HepG2 (cell line): ENCODE data around the gene SNRPD3. TPM values are rescaled to one million over a fixed set of nuclear protein-coding genes. Genes with fewer than 3 reads are reported as not detected.

Experiments
- CC2D1A ChIP-seq: sonication (generic); formaldehyde crosslinking; IDR thresholded peaks from 2 replicates; pipeline ENCODE4 v1.8.1; 2023; ENCODE audit warnings: mild to moderate bottlenecking, missing genetic modification reagents
- HMGXB3 ChIP-seq: sonication (generic); formaldehyde crosslinking; IDR thresholded peaks from 2 replicates; pipeline ENCODE4 v1.4.0; 2020; ENCODE audit warnings: missing genetic modification reagents, borderline replicate concordance
- TSC22D2 ChIP-seq: sonication (generic); formaldehyde crosslinking; IDR thresholded peaks from 2 replicates; pipeline ENCODE4 v1.5.1; 2020; ENCODE audit warnings: missing genetic modification reagents, mild to moderate bottlenecking, borderline replicate concordance
- ZHX2 ChIP-seq, 2 experiments: sonication (generic) in 1 of 2; formaldehyde crosslinking in 1 of 2; IDR thresholded peaks; 2 replicates each; pipeline versions ENCODE4 v1.6.1 to v1.9.0; 2014 to 2022; ENCODE audit warnings: antibody characterized with exemption in 1 of 2, borderline replicate concordance in 1 of 2, inconsistent platforms in 1 of 2, low read depth in 1 of 2, missing genetic modification reagents in 1 of 2
- ZNF282 ChIP-seq: fragments of 450-650 bp; IDR thresholded peaks from 2 replicates; pipeline ENCODE4 v1.6.1; 2018; ENCODE audit not compliant: partially characterized antibody
- polyA plus RNA-seq, 8 experiments: library from polyadenylated mRNA; depleted of rRNA in 3 of 8; stranded (reverse) in 7 of 8; unstranded in 1 of 8; fragments of >200 nt; fragmentation: Illumina TruSeq in 4 of 8; extraction: Trizol in 4 of 8; gene quantifications; 2 replicates each; pipeline versions ENCODE4 v1.2.1 to v1.2.3, GENCODE V29; 2011 to 2016; ENCODE audit warnings: low read depth in 4 of 8, missing spikeins in 1 of 8, mixed read lengths in 1 of 8; ENCODE audit not compliant: insufficient read depth in 1 of 8
- total RNA-seq, 5 experiments: library from RNA; depleted of rRNA; stranded (reverse); fragments of >200 nt; fragmentation: Illumina TruSeq; extraction: Trizol; gene quantifications; 2 replicates each; pipeline ENCODE4 v1.2.3, GENCODE V29; 2016; ENCODE audit warnings: low read depth in 1 of 5
- TF ChIP-seq, protein P1 (sequence below): sonication (generic); formaldehyde crosslinking; IDR thresholded peaks from 2 replicates; pipeline ENCODE4 v1.9.0; 2021; ENCODE audit warnings: mild to moderate bottlenecking, missing genetic modification reagents
- TF ChIP-seq, protein P2 (sequence below): sonication (generic); formaldehyde crosslinking; IDR thresholded peaks from 2 replicates; pipeline ENCODE4 v1.4.0; 2020; ENCODE audit warnings: missing genetic modification reagents

Gene SNRPD3
- total and polyA plus RNA-seq, 2 of the 13 experiments (the other 11 are each of a cell fraction or from before 2014, with no cell fraction given) = 110 to 209 TPM

GRCh38 chr22:24525416-24526037 is 30.3 kb upstream of the SNRPD3 start (continued):
- TF ChIP-seq, protein P1, sequence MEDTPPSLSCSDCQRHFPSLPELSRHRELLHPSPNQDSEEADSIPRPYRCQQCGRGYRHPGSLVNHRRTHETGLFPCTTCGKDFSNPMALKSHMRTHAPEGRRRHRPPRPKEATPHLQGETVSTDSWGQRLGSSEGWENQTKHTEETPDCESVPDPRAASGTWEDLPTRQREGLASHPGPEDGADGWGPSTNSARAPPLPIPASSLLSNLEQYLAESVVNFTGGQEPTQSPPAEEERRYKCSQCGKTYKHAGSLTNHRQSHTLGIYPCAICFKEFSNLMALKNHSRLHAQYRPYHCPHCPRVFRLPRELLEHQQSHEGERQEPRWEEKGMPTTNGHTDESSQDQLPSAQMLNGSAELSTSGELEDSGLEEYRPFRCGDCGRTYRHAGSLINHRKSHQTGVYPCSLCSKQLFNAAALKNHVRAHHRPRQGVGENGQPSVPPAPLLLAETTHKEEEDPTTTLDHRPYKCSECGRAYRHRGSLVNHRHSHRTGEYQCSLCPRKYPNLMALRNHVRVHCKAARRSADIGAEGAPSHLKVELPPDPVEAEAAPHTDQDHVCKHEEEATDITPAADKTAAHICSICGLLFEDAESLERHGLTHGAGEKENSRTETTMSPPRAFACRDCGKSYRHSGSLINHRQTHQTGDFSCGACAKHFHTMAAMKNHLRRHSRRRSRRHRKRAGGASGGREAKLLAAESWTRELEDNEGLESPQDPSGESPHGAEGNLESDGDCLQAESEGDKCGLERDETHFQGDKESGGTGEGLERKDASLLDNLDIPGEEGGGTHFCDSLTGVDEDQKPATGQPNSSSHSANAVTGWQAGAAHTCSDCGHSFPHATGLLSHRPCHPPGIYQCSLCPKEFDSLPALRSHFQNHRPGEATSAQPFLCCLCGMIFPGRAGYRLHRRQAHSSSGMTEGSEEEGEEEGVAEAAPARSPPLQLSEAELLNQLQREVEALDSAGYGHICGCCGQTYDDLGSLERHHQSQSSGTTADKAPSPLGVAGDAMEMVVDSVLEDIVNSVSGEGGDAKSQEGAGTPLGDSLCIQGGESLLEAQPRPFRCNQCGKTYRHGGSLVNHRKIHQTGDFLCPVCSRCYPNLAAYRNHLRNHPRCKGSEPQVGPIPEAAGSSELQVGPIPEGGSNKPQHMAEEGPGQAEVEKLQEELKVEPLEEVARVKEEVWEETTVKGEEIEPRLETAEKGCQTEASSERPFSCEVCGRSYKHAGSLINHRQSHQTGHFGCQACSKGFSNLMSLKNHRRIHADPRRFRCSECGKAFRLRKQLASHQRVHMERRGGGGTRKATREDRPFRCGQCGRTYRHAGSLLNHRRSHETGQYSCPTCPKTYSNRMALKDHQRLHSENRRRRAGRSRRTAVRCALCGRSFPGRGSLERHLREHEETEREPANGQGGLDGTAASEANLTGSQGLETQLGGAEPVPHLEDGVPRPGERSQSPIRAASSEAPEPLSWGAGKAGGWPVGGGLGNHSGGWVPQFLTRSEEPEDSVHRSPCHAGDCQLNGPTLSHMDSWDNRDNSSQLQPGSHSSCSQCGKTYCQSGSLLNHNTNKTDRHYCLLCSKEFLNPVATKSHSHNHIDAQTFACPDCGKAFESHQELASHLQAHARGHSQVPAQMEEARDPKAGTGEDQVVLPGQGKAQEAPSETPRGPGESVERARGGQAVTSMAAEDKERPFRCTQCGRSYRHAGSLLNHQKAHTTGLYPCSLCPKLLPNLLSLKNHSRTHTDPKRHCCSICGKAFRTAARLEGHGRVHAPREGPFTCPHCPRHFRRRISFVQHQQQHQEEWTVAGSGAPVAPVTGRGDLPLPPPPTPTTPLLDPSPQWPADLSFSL (CRISPR knock-in tag) = no peak
- TF ChIP-seq ZHX2 (IDR thresholded peaks at IDR 0.05; ENCODE audit: low read depth) (no peak), ZHX2 (CRISPR knock-in tag; IDR thresholded peaks at IDR 0.05; ENCODE audit: borderline replicate concordance) (no peak), ZNF282 (no peak), HMGXB3 (peak; percentile 70; the same call in 1 of the 2 replicates), TSC22D2 (CRISPR knock-in tag) (no peak), CC2D1A (CRISPR knock-in tag) (no peak)
- TF ChIP-seq, protein P2, sequence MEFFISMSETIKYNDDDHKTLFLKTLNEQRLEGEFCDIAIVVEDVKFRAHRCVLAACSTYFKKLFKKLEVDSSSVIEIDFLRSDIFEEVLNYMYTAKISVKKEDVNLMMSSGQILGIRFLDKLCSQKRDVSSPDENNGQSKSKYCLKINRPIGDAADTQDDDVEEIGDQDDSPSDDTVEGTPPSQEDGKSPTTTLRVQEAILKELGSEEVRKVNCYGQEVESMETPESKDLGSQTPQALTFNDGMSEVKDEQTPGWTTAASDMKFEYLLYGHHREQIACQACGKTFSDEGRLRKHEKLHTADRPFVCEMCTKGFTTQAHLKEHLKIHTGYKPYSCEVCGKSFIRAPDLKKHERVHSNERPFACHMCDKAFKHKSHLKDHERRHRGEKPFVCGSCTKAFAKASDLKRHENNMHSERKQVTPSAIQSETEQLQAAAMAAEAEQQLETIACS (CRISPR knock-in tag) = no peak
